Spleen (tissue), 11 donors: ENCODE data around the gene HAAO. TPM values are rescaled to one million over a fixed set of nuclear protein-coding genes. Genes with fewer than 3 reads are reported as not detected.

Source experiments
- DNase-seq: peaks from one replicate; pipeline ENCODE4 v3.0.0-alpha.2; 2020
- H3K27ac ChIP-seq, 8 donors: fragments of 200-600 bp; sonication (generic) in 7 of 8; 1 replicate in 4 of 8; 2 replicates in 4 of 8; pipeline versions ENCODE4 v1.5.0 to v1.8.0; 2016 to 2021; ENCODE audit warnings: inconsistent platforms in 4 of 8, mild to moderate bottlenecking in 4 of 8, moderate library complexity in 1 of 8
- H3K27me3 ChIP-seq, 7 donors: fragments of 200-600 bp; sonication (generic) in 6 of 7; replicated peaks in 1 of 7; 1 replicate in 4 of 7; 2 replicates in 3 of 7; pipeline versions ENCODE4 v1.5.0 to v1.8.0; 2016 to 2021; ENCODE audit warnings: inconsistent platforms in 3 of 7, mild to moderate bottlenecking in 1 of 7
- H3K36me3 ChIP-seq, 6 donors: fragments of 200-600 bp; sonication (generic) in 5 of 6; 1 replicate in 4 of 6; 2 replicates in 2 of 6; pipeline versions ENCODE4 v1.5.0 to v1.8.0; 2016 to 2021; ENCODE audit warnings: inconsistent platforms in 2 of 6
- H3K4me1 ChIP-seq, 6 donors: fragments of 200-600 bp; sonication (generic) in 5 of 6; 1 replicate in 3 of 6; 2 replicates in 3 of 6; pipeline versions ENCODE4 v1.5.0 to v1.8.0; 2016 to 2021; ENCODE audit warnings: inconsistent platforms in 3 of 6
- H3K4me3 ChIP-seq, 8 donors: fragments of 200-600 bp; sonication (generic) in 7 of 8; 1 replicate in 4 of 8; 2 replicates in 4 of 8; pipeline versions ENCODE4 v1.5.0 to v1.8.0; 2016 to 2021; ENCODE audit warnings: inconsistent platforms in 4 of 8, mild to moderate bottlenecking in 4 of 8, moderate library complexity in 2 of 8
- H3K9me3 ChIP-seq, 8 donors: fragments of 200-600 bp; sonication (generic) in 7 of 8; 1 replicate in 4 of 8; 2 replicates in 4 of 8; pipeline versions ENCODE4 v1.5.0 to v1.8.0; 2016 to 2021; ENCODE audit warnings: inconsistent platforms in 4 of 8
- CTCF ChIP-seq, 11 experiments: fragments of 200-600 bp in 7 of 11; fragments of 450-650 bp in 4 of 11; sonication (generic) in 4 of 11; IDR thresholded peaks in 8 of 11; conservative IDR thresholded peaks in 3 of 11; 1 replicate in 7 of 11; 2 replicates in 4 of 11; pipeline versions ENCODE4 v1.4.0 to v1.8.0; 2016 to 2021; ENCODE audit warnings: antibody characterized with exemption in 11 of 11, inconsistent platforms in 4 of 11, mild to moderate bottlenecking in 1 of 11
- POLR2A ChIP-seq, 3 donors: fragments of 450-650 bp; IDR thresholded peaks; one replicate each; pipeline ENCODE4 v1.5.1; 2017; ENCODE audit warnings: antibody characterized with exemption in 3 of 3, mild to moderate bottlenecking in 1 of 3
- POLR2AphosphoS5 ChIP-seq, 3 donors: sonication (generic); formaldehyde crosslinking; IDR thresholded peaks; one replicate each; pipeline ENCODE4 v1.5.1; 2017; ENCODE audit warnings: antibody characterized with exemption in 3 of 3
- WGBS, 5 donors: extraction: QIAGEN DNeasy Blood & Tissue Kit in 3 of 5; methylation state at CpG; one replicate each; pipeline versions ENCODE4 v1.1.5 to v1.1.7; 2013 to 2018; 5-methylcytosine and 5-hydroxymethylcytosine counted together
- intact Hi-C: fragments of 100-400 bp; cut with DNase I; formaldehyde crosslinking; loops from one replicate; pipeline ENCODE4 v1.15.0; 2023; ENCODE audit warnings: low total_unique reads
- polyA plus RNA-seq, 3 donors: library from polyadenylated mRNA; stranded (reverse); fragments of 200-250 nt; gene quantifications; one replicate each; pipeline ENCODE4 v1.2.1, GENCODE V29; 2013
- total RNA-seq, 7 donors: library from RNA; depleted of rRNA in 3 of 7; stranded (reverse); fragments of >200 nt in 3 of 7; fragmentation: NEBNext Ultra II Directional in 4 of 7; extraction: Animal tissue kit (Norgen Biotek cat#: 25700) in 4 of 7; gene quantifications; one replicate each; pipeline versions ENCODE4 v1.1.0 to v1.2.1, GENCODE V29; 2016 to 2021
- donor health status: healthy with polysubstance abuse.
- donor health status: DM: no; HTN: no; CAD: no; lungs with moderate emphysema.
- donor health status: DM: no; HTN: no; CAD: no.
- donor health status: Bipolar disorder and iron deficiency.
- donor health status: healthy.
- donor health status: DM: no; HTN: no; CAD: no.
- donor health status: DM: yes; HTN: yes; CAD: no.

Gene HAAO
- total and polyA plus RNA-seq, 10 donors, result 2.4 to 12.3 (median 8.0) TPM

- TF ChIP-seq POLR2AphosphoS5 (IDR thresholded peaks at IDR 0.05), result no peak
- no peak for TF ChIP-seq POLR2A (IDR thresholded peaks at IDR 0.05)
- TF ChIP-seq CTCF (IDR thresholded peaks at IDR 0.05 in 8 of 11, conservative IDR thresholded peaks at IDR 0.05 in 3 of 11), result no peak
- Histone ChIP-seq H3K9me3 (no peaks in the 10 kb centered on the region), H3K36me3 (no peaks in the 10 kb centered on the region), H3K4me1 (no peaks in the 10 kb centered on the region), H3K4me3 (no peak overlapping the region), H3K27ac (no peak overlapping the region), H3K27me3 (no peaks in the 10 kb centered on the region)
- WGBS, 5 donors, result 65 to 84% (median 72%) methylated on average over 4 of the region's 4 CpGs
- no peak for DNase-seq
- intact Hi-C loops, result no loop called here
These were observed 47.6 kb upstream of the HAAO start for GRCh38 chr2:42839809-42840501.

GRCh38 chr2:42838133-42838532 is 45.8 kb upstream of the HAAO start:
- Histone ChIP-seq H3K4me3 (no peak overlapping the region), H3K9me3 (no peaks in the 10 kb centered on the region), H3K27ac (no peak overlapping the region), H3K36me3 (no peaks in the 10 kb centered on the region), H3K4me1 (no peaks in the 10 kb centered on the region), H3K27me3 (no peaks in the 10 kb centered on the region)
- DNase-seq, result no peak
- WGBS, 5 donors, result 92 to 96% (median 95%) methylated on average over 3 to 5 of the region's 5 CpGs
- no peak for TF ChIP-seq POLR2AphosphoS5 (IDR thresholded peaks at IDR 0.05)
- intact Hi-C loops, result no loop called here

GRCh38 chr2:42835577-42836371 is 43.4 kb upstream of the HAAO start:
- 71 to 83% (median 77%) methylated on average over 5 of the region's 5 CpGs for WGBS, 5 donors
- DNase-seq, result no peak
- Histone ChIP-seq H3K27me3 (no peaks in the 10 kb centered on the region), H3K4me1 (no peaks in the 10 kb centered on the region), H3K9me3 (no peaks in the 10 kb centered on the region), H3K36me3 (no peaks in the 10 kb centered on the region), H3K4me3 (no peak overlapping the region), H3K27ac (no peak overlapping the region)
- intact Hi-C loops, result no loop called here
- TF ChIP-seq POLR2A (IDR thresholded peaks at IDR 0.05) (no peak), CTCF (IDR thresholded peaks at IDR 0.05 in 8 of 11, conservative IDR thresholded peaks at IDR 0.05 in 3 of 11) (no peak), POLR2AphosphoS5 (IDR thresholded peaks at IDR 0.05) (no peak)

GRCh38 chr2:42834161-42834560 is 41.8 kb upstream of the HAAO start:
- WGBS, 5 donors, result 92 to 97% (median 95%) methylated on average over 7 of the region's 7 CpGs
- no peak overlapping the region for H3K27ac ChIP-seq

More at GRCh38 chr2:42834161-42834560, 41.8 kb upstream of the HAAO start:
- Histone ChIP-seq H3K4me1 (peaks cover 0 to 6% (median under 1%) of the 10 kb centered on the region in 6 donors), H3K9me3 (no peaks in the 10 kb centered on the region), H3K27me3 (no peaks in the 10 kb centered on the region), H3K4me3 (no peak overlapping the region), H3K36me3 (no peaks in the 10 kb centered on the region)
- intact Hi-C loops, result no loop called here
- TF ChIP-seq CTCF (IDR thresholded peaks at IDR 0.05 in 8 of 11, conservative IDR thresholded peaks at IDR 0.05 in 3 of 11), result no peak
- no peak for TF ChIP-seq POLR2A (IDR thresholded peaks at IDR 0.05)
- TF ChIP-seq POLR2AphosphoS5 (IDR thresholded peaks at IDR 0.05), result no peak
- DNase-seq, result peak; percentile 58
